HAP-1 (cell line): ENCODE data around the gene TK2.
"Not testable (repeated sequence)": the region's sequence is repeated elsewhere in the genome, so short reads cannot be mapped to it uniquely, and the experiment has no call there.

Experiments used
- DNase-seq, 2 experiments: peaks; one replicate each; pipeline ENCODE4 v3.0.0-alpha.2; 2016 to 2020; ENCODE audit warnings: low spot score in 2 of 2
- H3K27me3 ChIP-seq: fragments of 250-450 bp; sonication (Bioruptor Pico); 2 replicates; pipeline ENCODE4 v1.5.1; 2020; ENCODE audit warnings: low read depth, mild to moderate bottlenecking, moderate library complexity
- H3K36me3 ChIP-seq: fragments of 250-450 bp; sonication (Bioruptor Pico); replicated peaks from 2 replicates; pipeline ENCODE4 v1.5.1; 2020; ENCODE audit warnings: mild to moderate bottlenecking
- H3K4me1 ChIP-seq: fragments of 250-450 bp; sonication (Bioruptor Pico); 2 replicates; pipeline ENCODE4 v1.5.1; 2020; ENCODE audit warnings: mild to moderate bottlenecking
- H3K4me3 ChIP-seq: fragments of 250-450 bp; sonication (Bioruptor Pico); 2 replicates; pipeline ENCODE4 v1.5.1; 2020; ENCODE audit warnings: mild to moderate bottlenecking, moderate library complexity
- H3K9me3 ChIP-seq: fragments of 250-450 bp; sonication (Bioruptor Pico); 2 replicates; pipeline ENCODE4 v1.5.1; 2020; ENCODE audit warnings: mild to moderate bottlenecking, moderate library complexity
- in situ Hi-C: fragments of 300-500 bp; cut with MboI; formaldehyde crosslinking; loops from 3 replicates; pipeline ENCODE4 v1.14.3; 2020; ENCODE audit warnings: low sequenced_read_pairs, inconsistent platforms, mixed read lengths

TK2 gene

DNA sequence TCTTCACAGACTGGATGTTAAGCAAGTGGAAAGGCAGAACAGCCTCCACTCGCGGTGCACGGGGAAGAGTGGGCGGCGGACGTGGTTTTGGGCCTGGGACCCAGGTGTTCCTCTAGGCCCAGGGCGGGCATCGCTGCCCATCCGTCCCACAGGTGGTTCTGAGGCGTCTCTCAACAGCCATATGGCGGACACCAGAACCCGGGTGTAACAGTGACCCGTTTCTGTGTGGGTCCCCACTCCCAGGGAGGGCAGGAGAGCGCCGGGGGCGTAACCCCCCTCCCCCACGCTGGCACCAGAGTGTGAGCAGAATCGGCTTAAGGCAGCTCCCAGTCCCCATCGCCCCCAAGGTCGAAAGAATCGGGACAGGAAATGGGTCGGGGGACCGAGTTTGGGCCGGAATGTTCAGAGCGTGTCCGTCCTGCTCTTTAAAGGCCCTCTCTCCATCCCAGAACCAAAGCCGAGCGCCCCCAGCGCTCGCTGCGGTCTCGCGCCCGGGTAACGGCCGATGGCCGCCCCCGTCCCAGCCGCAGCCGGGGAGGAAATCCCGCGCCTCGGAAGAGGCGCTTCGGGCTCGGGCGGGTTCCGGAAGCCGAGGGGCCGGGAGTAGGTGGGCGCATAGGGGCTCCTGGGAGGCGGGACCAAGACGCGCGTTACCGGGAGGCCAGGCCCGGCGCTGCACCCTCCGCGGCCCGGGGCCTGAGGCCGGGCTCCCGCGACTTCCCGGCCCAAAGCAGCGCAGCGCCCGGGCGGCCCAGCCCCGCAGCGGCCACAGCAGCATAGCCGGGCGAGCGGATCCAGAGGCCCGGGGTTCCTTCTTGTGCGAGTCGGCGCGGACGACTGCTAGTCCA is at the start of gene TK2:
Gene TK2, minus strand, starts transcription at position 839 of the 848 bp plus-strand sequence. Its CDS starts 61 bp downstream, at position 778.
- no peaks in the 10 kb centered on the region for H3K27me3 ChIP-seq
- in situ Hi-C loops, result no loop called here
- H3K9me3 ChIP-seq, result no peaks in the 10 kb centered on the region
- peak within 1 kb of the TSS; percentile 47 for H3K4me3 ChIP-seq
- peak; percentile 40 to 73 for DNase-seq
- H3K4me1 ChIP-seq, result peaks cover 23% of the 10 kb centered on the region
- no peaks in the 10 kb centered on the region; the same call in 1 of the 2 replicates for H3K36me3 ChIP-seq

DNA sequence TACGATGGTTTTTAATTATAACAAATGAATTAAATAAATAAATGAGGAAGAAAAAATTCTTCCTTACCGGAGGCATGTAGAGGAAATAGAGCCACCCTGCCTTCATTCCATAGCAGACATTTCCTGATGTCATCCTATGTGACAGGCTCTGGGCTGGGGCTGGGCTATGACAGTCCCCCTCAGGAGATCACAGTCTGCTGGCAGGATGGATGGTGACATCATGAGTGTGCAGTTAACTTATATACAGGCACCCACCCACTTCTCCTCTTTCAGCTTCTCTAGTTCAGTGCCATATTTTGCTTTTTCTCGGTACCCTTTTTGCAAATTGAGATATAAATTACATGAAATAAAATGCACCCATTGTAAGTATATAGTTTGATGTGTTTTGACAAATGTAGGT is 48.2 kb upstream of the TK2 start:
- DNase-seq, result no peak
- H3K27me3 ChIP-seq, result no peaks in the 10 kb centered on the region
- H3K4me1 ChIP-seq, result no peaks in the 10 kb centered on the region
- in situ Hi-C loops, result no loop called here
- no peaks in the 10 kb centered on the region for H3K9me3 ChIP-seq
- H3K4me3 ChIP-seq, result no peak overlapping the region
- H3K36me3 ChIP-seq, result no peaks in the 10 kb centered on the region

- no peak for DNase-seq
- no peaks in the 10 kb centered on the region for H3K27me3 ChIP-seq
- in situ Hi-C loops, result no loop called here
- no peaks in the 10 kb centered on the region for H3K4me1 ChIP-seq
- no peak overlapping the region for H3K4me3 ChIP-seq
- H3K9me3 ChIP-seq, result no peaks in the 10 kb centered on the region
- no peaks in the 10 kb centered on the region for H3K36me3 ChIP-seq
Observed at GRCh38 chr16:66596986-66597848, 47.3 kb upstream of the TK2 start.

DNA sequence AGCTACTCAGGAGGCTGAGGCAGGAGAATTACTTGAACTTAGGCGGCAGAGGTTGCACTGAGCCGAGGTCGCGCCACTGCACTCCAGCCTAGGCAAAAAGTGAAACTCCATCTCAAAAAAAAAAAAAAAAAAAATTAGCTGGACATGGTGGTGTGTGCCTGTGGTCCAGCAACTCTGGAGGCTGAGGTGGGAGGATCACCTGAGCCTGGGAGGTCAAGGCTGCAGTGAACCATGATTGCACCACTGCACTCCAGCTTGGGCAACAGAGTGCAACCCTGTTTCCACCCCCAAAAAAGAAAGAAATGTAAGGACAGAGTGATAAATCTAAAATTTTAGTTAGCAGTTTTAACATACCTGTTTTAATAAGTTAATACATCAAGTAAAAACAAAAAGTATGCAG is 46.6 kb upstream of the TK2 start:
- in situ Hi-C loops, H3K36me3 ChIP-seq, H3K4me3 ChIP-seq, DNase-seq, H3K9me3 ChIP-seq, H3K27me3 ChIP-seq, H3K4me1 ChIP-seq: not testable (repeated sequence)

DNA sequence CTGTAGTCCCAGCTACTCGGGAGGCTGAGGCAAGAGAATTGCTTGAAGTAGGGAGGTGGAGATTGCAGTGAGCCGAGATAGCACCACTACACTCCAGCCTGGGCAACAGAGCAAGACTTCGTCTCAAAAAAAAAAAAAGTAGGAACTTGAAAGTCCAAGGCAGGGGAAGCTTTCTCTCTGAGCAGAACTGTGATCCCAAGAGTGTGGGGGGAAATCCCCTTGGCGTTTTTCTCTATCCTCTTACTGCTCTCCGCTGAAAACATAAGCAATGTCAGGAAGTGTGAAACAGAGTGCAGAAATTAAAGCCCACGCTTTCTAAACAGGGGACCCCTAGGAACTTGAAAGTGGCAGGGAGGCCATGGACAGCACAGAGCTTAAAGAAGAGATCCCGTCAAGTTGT is 44.8 kb upstream of the TK2 start:
- Histone ChIP-seq H3K36me3 (no peaks in the 10 kb centered on the region), H3K4me1 (no peaks in the 10 kb centered on the region)
- in situ Hi-C loops, result no loop called here

DNA sequence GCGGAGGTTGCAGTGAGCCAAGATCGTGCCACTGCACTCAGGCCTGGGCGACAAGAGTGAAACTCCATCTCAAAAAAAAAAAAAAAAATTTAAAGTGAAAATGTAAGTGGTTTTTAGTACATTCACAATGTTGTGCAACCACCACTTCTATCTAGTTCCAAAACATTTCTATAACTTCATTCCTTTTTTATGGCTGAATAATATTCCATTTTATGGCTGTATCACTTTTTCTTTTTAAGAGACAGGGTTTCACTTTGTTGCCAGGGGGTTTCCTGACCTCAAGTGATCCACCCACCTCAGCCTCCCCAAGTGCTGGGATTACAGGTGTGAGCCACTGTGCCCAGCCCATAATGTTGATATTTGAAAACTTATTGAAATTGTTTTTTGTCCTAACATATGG is 42.9 kb upstream of the TK2 start:
- H3K27me3 ChIP-seq, result no peaks in the 10 kb centered on the region
- H3K9me3 ChIP-seq, result no peaks in the 10 kb centered on the region
- no peaks in the 10 kb centered on the region for H3K36me3 ChIP-seq
- no peak for DNase-seq
- no peak overlapping the region for H3K4me3 ChIP-seq
- no peaks in the 10 kb centered on the region for H3K4me1 ChIP-seq
- in situ Hi-C loops, result no loop called here

More for the DNA sequence above, 44.8 kb upstream of the TK2 start:
- H3K4me3 ChIP-seq, result no peak overlapping the region
- no peaks in the 10 kb centered on the region for H3K9me3 ChIP-seq
- H3K27me3 ChIP-seq, result no peaks in the 10 kb centered on the region
- DNase-seq, result no peak

DNA sequence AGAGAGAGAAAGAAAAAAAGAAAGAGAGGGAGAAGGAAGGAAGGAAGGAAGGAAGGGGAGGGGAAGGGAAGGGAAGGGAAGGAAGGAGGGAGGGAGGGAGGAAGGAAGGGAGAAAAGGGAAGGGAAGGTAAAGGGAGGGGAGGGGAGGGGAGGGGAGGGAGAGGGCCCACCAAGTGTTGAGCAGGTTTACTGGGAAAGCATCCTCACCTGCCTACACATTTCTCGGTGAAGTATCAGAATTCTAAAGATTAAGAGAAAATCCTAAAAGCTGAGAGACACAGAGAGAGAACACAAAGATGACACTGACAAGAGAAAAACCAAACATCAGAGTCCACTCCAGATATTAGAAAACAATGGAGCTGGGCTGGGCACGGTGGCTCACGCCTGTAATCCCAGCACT is 42.3 kb upstream of the TK2 start:
- H3K36me3 ChIP-seq, result no peaks in the 10 kb centered on the region
- no peak overlapping the region for H3K4me3 ChIP-seq
- H3K9me3 ChIP-seq, result no peaks in the 10 kb centered on the region
- no peaks in the 10 kb centered on the region for H3K4me1 ChIP-seq
- no peak for DNase-seq
- in situ Hi-C loops, result no loop called here
- H3K27me3 ChIP-seq, result no peaks in the 10 kb centered on the region

DNA sequence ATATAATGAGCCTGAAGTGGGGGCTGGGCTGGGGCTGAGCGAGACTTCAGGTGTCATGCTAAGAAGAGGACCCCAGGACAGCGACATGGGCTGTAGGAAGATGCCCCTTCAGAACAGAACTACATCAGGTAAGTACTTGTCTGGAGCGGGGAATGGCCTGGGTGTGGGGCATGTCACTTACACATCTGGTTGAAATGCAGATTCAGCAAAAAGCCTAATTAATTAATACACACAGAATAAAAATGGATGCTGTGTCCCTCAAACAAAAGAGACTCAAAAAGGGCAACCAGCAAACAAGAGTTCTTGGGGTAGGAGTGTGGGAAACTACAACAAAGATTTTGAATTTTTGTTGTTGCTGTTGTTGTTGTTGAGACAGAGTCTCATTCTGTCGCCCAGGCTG is 41.1 kb upstream of the TK2 start:
- Histone ChIP-seq H3K36me3 (no peaks in the 10 kb centered on the region), H3K4me3 (no peak overlapping the region), H3K9me3 (no peaks in the 10 kb centered on the region), H3K27me3 (no peaks in the 10 kb centered on the region), H3K4me1 (no peaks in the 10 kb centered on the region)
- in situ Hi-C loops, result no loop called here
- no peak for DNase-seq

- no peaks in the 10 kb centered on the region for H3K4me1 ChIP-seq
- H3K4me3 ChIP-seq, result no peak overlapping the region
- no peaks in the 10 kb centered on the region for H3K27me3 ChIP-seq
- DNase-seq, result no peak
- no peaks in the 10 kb centered on the region for H3K36me3 ChIP-seq
- in situ Hi-C loops, result no loop called here
- H3K9me3 ChIP-seq, result no peaks in the 10 kb centered on the region
Observed at GRCh38 chr16:66590322-66590721, 40.4 kb upstream of the TK2 start.

DNA sequence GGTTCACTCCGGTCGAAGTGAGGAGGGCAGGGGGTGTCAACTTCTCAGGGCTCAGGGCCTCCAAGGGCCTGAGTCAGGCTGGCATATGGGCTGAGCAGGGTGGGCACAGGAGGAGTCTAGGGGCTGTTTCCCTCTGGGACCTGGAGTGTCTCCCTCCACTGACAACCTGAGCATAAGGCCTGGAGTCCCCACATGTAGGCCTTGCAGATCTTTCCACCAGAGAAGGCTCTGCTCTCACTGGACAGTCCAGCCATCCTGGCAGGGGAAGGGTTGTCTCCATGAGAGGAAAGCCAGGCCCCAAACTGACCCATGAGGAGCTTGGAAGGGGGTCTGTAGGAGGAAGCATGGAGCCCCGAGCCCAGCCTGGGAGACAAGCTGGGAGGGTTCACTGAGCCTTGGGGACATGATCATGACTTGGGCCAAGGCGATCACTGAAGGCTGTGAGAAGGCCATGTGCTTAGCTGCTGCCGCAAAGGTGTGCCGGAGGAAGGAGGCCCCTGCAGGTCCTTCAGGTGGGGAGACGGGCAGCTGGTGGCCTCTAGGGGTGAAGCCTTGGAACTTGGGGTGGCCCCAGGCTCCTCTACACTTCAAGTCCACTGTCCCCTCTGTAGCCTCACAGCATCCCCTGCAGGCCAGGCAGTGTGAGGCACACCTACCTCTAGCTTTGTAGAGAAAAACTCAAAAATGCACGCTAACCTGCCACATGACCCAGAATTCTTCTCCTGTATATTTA is 39.2 kb upstream of the TK2 start:
- no peak for DNase-seq
- in situ Hi-C loops, result no loop called here
- no peak overlapping the region for H3K4me3 ChIP-seq
- no peaks in the 10 kb centered on the region for H3K36me3 ChIP-seq
- H3K27me3 ChIP-seq, result no peaks in the 10 kb centered on the region
- H3K4me1 ChIP-seq, result no peaks in the 10 kb centered on the region
- H3K9me3 ChIP-seq, result no peaks in the 10 kb centered on the region

DNA sequence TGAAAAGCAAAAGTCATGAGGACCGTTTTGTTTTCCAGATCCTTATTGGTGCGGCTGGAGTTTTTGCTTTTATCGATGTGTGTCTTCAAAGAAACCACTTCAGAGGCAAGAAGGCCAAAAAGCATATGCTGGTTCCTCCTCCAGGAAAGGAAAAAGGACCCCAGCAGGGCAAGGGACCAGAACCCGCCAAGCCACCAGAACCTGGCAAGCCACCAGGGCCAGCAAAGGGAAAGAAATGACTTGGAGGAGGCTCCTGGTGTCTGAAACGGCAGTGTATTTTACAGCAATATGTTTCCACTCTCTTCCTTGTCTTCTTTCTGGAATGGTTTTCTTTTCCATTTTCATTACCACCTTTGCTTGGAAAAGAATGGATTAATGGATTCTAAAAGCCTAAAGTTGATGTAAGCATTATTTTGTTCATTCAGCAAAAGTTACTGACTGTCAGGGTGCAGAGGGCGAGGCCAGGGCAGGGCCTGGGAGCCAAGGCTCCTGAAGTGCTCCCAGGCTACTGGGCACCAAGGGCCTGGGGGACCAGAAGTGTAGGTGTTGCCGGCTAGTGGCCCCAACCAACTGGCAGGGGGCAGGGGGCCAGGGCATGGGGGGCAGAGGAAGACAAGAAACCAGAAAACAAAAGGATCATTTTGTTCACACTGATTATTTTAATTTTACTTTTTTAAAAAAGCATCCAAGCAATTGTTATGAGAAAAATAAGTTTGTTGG is 38.1 kb upstream of the TK2 start:
- Histone ChIP-seq H3K4me3 (no peak overlapping the region), H3K36me3 (no peaks in the 10 kb centered on the region), H3K27me3 (no peaks in the 10 kb centered on the region), H3K4me1 (no peaks in the 10 kb centered on the region), H3K9me3 (no peaks in the 10 kb centered on the region)
- no peak for DNase-seq
- in situ Hi-C loops, result no loop called here

- H3K4me3 ChIP-seq, result no peak overlapping the region
- no peaks in the 10 kb centered on the region for H3K36me3 ChIP-seq
- no peak for DNase-seq
- in situ Hi-C loops, result no loop called here
- H3K27me3 ChIP-seq, result no peaks in the 10 kb centered on the region
- peaks cover 4% of the 10 kb centered on the region for H3K4me1 ChIP-seq
- H3K9me3 ChIP-seq, result no peaks in the 10 kb centered on the region
Observed at GRCh38 chr16:66585481-66586239, 35.7 kb upstream of the TK2 start.
